Liver (tissue), 9 donors: Measurements from ENCODE around the gene FLOT2. TPM values are rescaled to one million over a fixed set of nuclear protein-coding genes. Genes with fewer than 3 reads are reported as not detected.

Experiments used
- DNase-seq: peaks from one replicate; pipeline ENCODE4 v3.0.0-alpha.2; 2017; ENCODE audit warnings: low spot score
- H3K27ac ChIP-seq, 2 donors: one replicate each; pipeline ENCODE4 v1.7.0; 2013; ENCODE audit warnings: inconsistent platforms in 2 of 2, low read length in 2 of 2, control low read depth in 1 of 2, low read depth in 1 of 2, mild to moderate bottlenecking in 1 of 2
- H3K27me3 ChIP-seq, 4 donors: one replicate each; pipeline versions ENCODE4 v1.6.1 to v1.7.0; 2013; ENCODE audit warnings: low read length in 3 of 4, inconsistent platforms in 1 of 4, mild to moderate bottlenecking in 1 of 4, moderate library complexity in 1 of 4; ENCODE audit not compliant: control insufficient read depth in 4 of 4, insufficient read depth in 4 of 4
- H3K36me3 ChIP-seq, 4 donors: one replicate each; pipeline versions ENCODE4 v1.6.1 to v1.7.0; 2013; ENCODE audit warnings: low read length in 3 of 4, mild to moderate bottlenecking in 3 of 4, low read depth in 1 of 4, moderate library complexity in 1 of 4; ENCODE audit not compliant: control insufficient read depth in 4 of 4, insufficient read depth in 3 of 4
- H3K4me1 ChIP-seq, 4 donors: one replicate each; pipeline versions ENCODE4 v1.6.1 to v1.7.0; 2013; ENCODE audit warnings: low read length in 3 of 4, mild to moderate bottlenecking in 3 of 4, moderate library complexity in 1 of 4; ENCODE audit not compliant: control insufficient read depth in 4 of 4, insufficient read depth in 4 of 4
- H3K4me3 ChIP-seq, 3 donors: one replicate each; pipeline versions ENCODE4 v1.6.1 to v1.7.0; 2013; ENCODE audit warnings: low read length in 3 of 3, control low read depth in 1 of 3, low read depth in 1 of 3, mild to moderate bottlenecking in 1 of 3
- H3K9ac ChIP-seq, 2 donors: one replicate each; pipeline ENCODE4 v1.7.0; 2013; ENCODE audit warnings: low read length in 2 of 2, mild to moderate bottlenecking in 2 of 2, moderate library complexity in 2 of 2, control low read depth in 1 of 2, low read depth in 1 of 2
- H3K9me3 ChIP-seq, 4 donors: one replicate each; pipeline versions ENCODE4 v1.6.1 to v1.7.0; 2013; ENCODE audit warnings: low read length in 3 of 4; ENCODE audit not compliant: control insufficient read depth in 4 of 4
- ATF3 ChIP-seq: IDR thresholded peaks from 2 replicates; pipeline ENCODE4 v1.6.1; 2016; ENCODE audit warnings: antibody characterized with exemption
- CTCF ChIP-seq: fragments of 150-350 bp; IDR thresholded peaks from 2 replicates; pipeline ENCODE4 v1.5.1; 2017; ENCODE audit warnings: improper control_type of control experiment, low read depth, low read length; ENCODE audit not compliant: missing input control
- EGR1 ChIP-seq, 2 donors: IDR thresholded peaks; 2 replicates each; pipeline ENCODE4 v1.6.1; 2016 to 2018; ENCODE audit warnings: antibody characterized with exemption in 2 of 2, low read depth in 2 of 2
- FOXA1 ChIP-seq: IDR thresholded peaks from 2 replicates; pipeline ENCODE4 v1.6.1; 2016; ENCODE audit warnings: antibody characterized with exemption
- FOXA2 ChIP-seq: IDR thresholded peaks from 2 replicates; pipeline ENCODE4 v1.6.1; 2016; ENCODE audit warnings: antibody characterized with exemption
- HNF4A ChIP-seq, 2 donors: conservative IDR thresholded peaks; 2 replicates each; pipeline ENCODE4 v1.6.1; 2016; ENCODE audit warnings: antibody characterized with exemption in 2 of 2, mild to moderate bottlenecking in 2 of 2
- HNF4G ChIP-seq: IDR thresholded peaks from 2 replicates; pipeline ENCODE4 v1.6.1; 2016; ENCODE audit warnings: antibody characterized with exemption
- JUND ChIP-seq, 2 donors: IDR thresholded peaks; 2 replicates each; pipeline ENCODE4 v1.6.1; 2016; ENCODE audit warnings: antibody characterized with exemption in 2 of 2
- MAX ChIP-seq: IDR thresholded peaks from 2 replicates; pipeline ENCODE4 v1.6.1; 2016; ENCODE audit warnings: antibody characterized with exemption
- NR2F2 ChIP-seq: IDR thresholded peaks from 2 replicates; pipeline ENCODE4 v1.6.1; 2016; ENCODE audit warnings: antibody characterized with exemption
- RAD21 ChIP-seq, 2 donors: IDR thresholded peaks; 2 replicates each; pipeline ENCODE4 v1.6.1; 2016; ENCODE audit warnings: antibody characterized with exemption in 2 of 2, mild to moderate bottlenecking in 2 of 2
- REST ChIP-seq: IDR thresholded peaks from 2 replicates; pipeline ENCODE4 v1.6.1; 2016; ENCODE audit warnings: antibody characterized with exemption, mild to moderate bottlenecking
- RXRA ChIP-seq, 2 donors: IDR thresholded peaks; 2 replicates each; pipeline ENCODE4 v1.6.1; 2017 to 2018; ENCODE audit warnings: antibody characterized with exemption in 2 of 2, mild to moderate bottlenecking in 1 of 2
- SP1 ChIP-seq: IDR thresholded peaks from 2 replicates; pipeline ENCODE4 v1.6.1; 2018; ENCODE audit warnings: antibody characterized with exemption, mild to moderate bottlenecking
- TAF1 ChIP-seq: conservative IDR thresholded peaks from 2 replicates; pipeline ENCODE4 v1.6.1; 2016; ENCODE audit warnings: antibody characterized with exemption, mild to moderate bottlenecking
- YY1 ChIP-seq: IDR thresholded peaks from 2 replicates; pipeline ENCODE4 v1.6.1; 2016; ENCODE audit warnings: antibody characterized with exemption, mild to moderate bottlenecking
- ZBTB33 ChIP-seq: IDR thresholded peaks from 2 replicates; pipeline ENCODE4 v1.6.1; 2016; ENCODE audit warnings: antibody characterized with exemption
- WGBS: extraction: QIAGEN DNeasy Blood & Tissue Kit; methylation state at CpG from one replicate; pipeline ENCODE4 v1.1.7; 2013; 5-methylcytosine and 5-hydroxymethylcytosine counted together
- polyA plus RNA-seq, 2 donors: library from polyadenylated mRNA; stranded (reverse) in 1 of 2; unstranded in 1 of 2; fragments of 200-250 nt in 1 of 2; fragments of >200 nt in 1 of 2; fragmentation: Nextera tagmentation in 1 of 2; extraction: Ambion mirVana in 1 of 2; gene quantifications; one replicate each; pipeline versions ENCODE4 v1.2.1 to v1.2.3, GENCODE V29; 2013 to 2015
- total RNA-seq, 2 donors: library from RNA; depleted of rRNA; stranded (reverse); fragments of >200 nt; gene quantifications; one replicate each; pipeline ENCODE4 v1.2.3, GENCODE V29; 2014
- donor health status: healthy.
- donor health status: healthy.
- donor health status: healthy.
- donor health status: healthy.
- donor health status: healthy.

FLOT2 gene
- total and polyA plus RNA-seq, 4 donors = 61.6 to 100 (median 69.4) TPM

GRCh38 chr17:28942925-28943324, 45.4 kb upstream of the FLOT2 start:
- H3K4me1 ChIP-seq = peaks cover 11 to 38% (median 29%) of the 10 kb centered on the region in 4 donors
- TF ChIP-seq HNF4A (conservative IDR thresholded peaks at IDR 0.05) (no peak), FOXA2 (no peak), EGR1 (IDR thresholded peaks at IDR 0.05; ENCODE audit: low read depth in 2 of 2) (no peak), FOXA1 (no peak), YY1 (no peak), ZBTB33 (no peak)

DNA sequence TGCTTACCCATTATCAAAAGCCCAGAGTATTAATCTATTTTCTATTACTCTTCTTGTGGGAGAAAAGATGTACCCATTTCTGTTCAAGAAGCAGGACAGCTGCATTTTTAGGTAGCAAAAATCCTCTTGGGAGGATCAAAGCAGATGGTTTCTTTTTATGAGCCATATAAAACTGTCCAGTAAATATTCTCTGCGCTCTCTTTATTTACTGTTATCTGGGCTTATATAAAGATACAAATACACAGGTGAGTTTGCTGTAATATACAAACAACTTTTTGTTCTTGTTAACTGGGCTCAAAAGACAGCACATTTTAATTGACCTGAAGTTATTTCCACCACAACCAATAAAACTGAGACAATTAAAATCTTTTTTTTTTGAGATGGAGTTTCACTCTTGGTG, 43.7 kb upstream of the FLOT2 start:
- WGBS = 70% methylated on average over 1 of the region's 1 CpG
- peak overlapping the region in 1 of 2 donors; percentile 52 for H3K27ac ChIP-seq

More at GRCh38 chr17:28942925-28943324, 45.4 kb upstream of the FLOT2 start:
- WGBS = 96% methylated on average over 2 of the region's 2 CpGs
- no peak for DNase-seq
- no peak overlapping the region for H3K4me3 ChIP-seq
- H3K36me3 ChIP-seq = peaks cover 0 to 7% (median 2%) of the 10 kb centered on the region in 4 donors
- no peak overlapping the region for H3K9ac ChIP-seq
- no peak overlapping the region for H3K27ac ChIP-seq
- no peaks in the 10 kb centered on the region for H3K9me3 ChIP-seq
- H3K27me3 ChIP-seq = no peaks in the 10 kb centered on the region

DNA sequence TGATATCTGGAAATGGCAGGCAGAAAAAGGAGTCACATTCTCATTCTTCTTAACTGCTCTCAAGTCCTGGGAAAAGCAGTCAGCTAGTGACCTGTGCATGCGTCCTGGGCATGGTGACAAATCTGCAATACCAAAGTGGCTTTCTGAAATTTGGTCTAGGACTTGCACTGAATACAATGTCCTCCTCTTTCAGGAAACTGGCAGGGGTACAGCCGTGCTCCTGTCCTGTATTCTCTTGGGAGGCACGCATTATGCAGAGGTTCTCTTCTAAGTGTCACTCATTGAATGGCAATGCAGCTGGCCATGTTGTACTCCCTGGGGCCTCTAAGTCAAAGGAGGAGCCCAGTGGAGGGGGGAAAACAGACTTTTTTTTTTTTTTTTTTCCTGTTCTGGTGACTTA, 43.1 kb upstream of the FLOT2 start:
- no peak for DNase-seq
- peak overlapping the region; percentile 19 to 52 for H3K27ac ChIP-seq
- WGBS = 33% methylated on average over 3 of the region's 3 CpGs

More for the DNA sequence above, 43.7 kb upstream of the FLOT2 start:
- DNase-seq = no peak
- no peak for TF ChIP-seq FOXA1
- no peak for TF ChIP-seq HNF4G
- no peak overlapping the region for H3K9ac ChIP-seq
- H3K36me3 ChIP-seq = peaks cover 0 to 7% (median 2%) of the 10 kb centered on the region in 4 donors
- H3K4me1 ChIP-seq = peaks cover 20 to 51% (median 44%) of the 10 kb centered on the region in 4 donors
- H3K9me3 ChIP-seq = no peaks in the 10 kb centered on the region
- H3K27me3 ChIP-seq = no peaks in the 10 kb centered on the region
- H3K4me3 ChIP-seq = no peak overlapping the region

More for the DNA sequence above, 43.1 kb upstream of the FLOT2 start:
- peaks cover 0 to 7% (median 2%) of the 10 kb centered on the region in 4 donors for H3K36me3 ChIP-seq
- peaks cover 20 to 57% (median 49%) of the 10 kb centered on the region in 4 donors for H3K4me1 ChIP-seq
- no peak overlapping the region for H3K4me3 ChIP-seq
- no peaks in the 10 kb centered on the region for H3K9me3 ChIP-seq
- TF ChIP-seq REST (no peak), TAF1 (no peak), HNF4G (no peak), RAD21 (IDR thresholded peaks at IDR 0.05) (no peak), NR2F2 (no peak), ATF3 (no peak), FOXA2 (no peak), JUND (IDR thresholded peaks at IDR 0.05) (no peak), ZBTB33 (no peak), FOXA1 (no peak), SP1 (peak; percentile 20), HNF4A (conservative IDR thresholded peaks at IDR 0.05) (peak; percentile 49 to 67), YY1 (no peak), CTCF (no peak), EGR1 (IDR thresholded peaks at IDR 0.05; ENCODE audit: low read depth in 2 of 2) (no peak), MAX (peak; percentile 50), RXRA (IDR thresholded peaks at IDR 0.05) (peak in 1 of 2 donors; percentile 43)
- no peak overlapping the region for H3K9ac ChIP-seq
- H3K27me3 ChIP-seq = no peaks in the 10 kb centered on the region
